A549 (cell line): ENCODE results near the gene NECTIN4.

Experiments
- BCL3 ChIP-seq: fragments of >200 bp; sonication (Bioruptor Twin); formaldehyde crosslinking; IDR thresholded peaks from 3 replicates; pipeline ENCODE4 v1.6.1; 2016
- CBX2 ChIP-seq: fragments of 200-600 bp; sonication (generic); IDR thresholded peaks from 2 replicates; pipeline ENCODE4 v1.6.1; 2016; ENCODE audit warnings: low read depth, mild to moderate bottlenecking, borderline replicate concordance
- CEBPB ChIP-seq, 2 experiments: fragments of >200 bp in 1 of 2; sonication (Bioruptor Twin) in 1 of 2; formaldehyde crosslinking in 1 of 2; IDR thresholded peaks; 2 replicates each; pipeline ENCODE4 v1.6.1; 2012 to 2016
- MAFK ChIP-seq: fragments of 450-650 bp; IDR thresholded peaks from 2 replicates; pipeline ENCODE4 v1.6.1; 2014; ENCODE audit not compliant: partially characterized antibody
- MAZ ChIP-seq: fragments of 150-350 bp; IDR thresholded peaks from 2 replicates; pipeline ENCODE4 v1.6.1; 2014; ENCODE audit warnings: antibody characterized with exemption, low read depth, low read length, borderline replicate concordance
- PBX3 ChIP-seq: IDR thresholded peaks from 2 replicates; pipeline ENCODE4 v1.6.1; 2012
- POLR2A ChIP-seq: IDR thresholded peaks from 2 replicates; pipeline ENCODE4 v1.6.1; 2012; ENCODE audit warnings: mild to moderate bottlenecking, low read length
- POLR2AphosphoS2 ChIP-seq: conservative IDR thresholded peaks from 2 replicates; pipeline ENCODE4 v1.6.1; 2012; ENCODE audit warnings: low read length, improper control_type of control experiment, inconsistent platforms
- RAD21 ChIP-seq, 2 experiments: fragments of >200 bp in 1 of 2; sonication (Bioruptor Twin) in 1 of 2; formaldehyde crosslinking in 1 of 2; IDR thresholded peaks in 1 of 2; conservative IDR thresholded peaks in 1 of 2; 2 replicates in 1 of 2; 3 replicates in 1 of 2; pipeline ENCODE4 v1.6.1; 2012 to 2018; ENCODE audit warnings: inconsistent platforms in 1 of 2
- REST ChIP-seq: fragments of 200-600 bp; sonication (generic); IDR thresholded peaks from 2 replicates; pipeline ENCODE4 v1.6.1; 2016; ENCODE audit warnings: antibody characterized with exemption, mild to moderate bottlenecking, moderate library complexity
- TF ChIP-seq, protein P1 (sequence below): fragments of >200 bp; sonication (Bioruptor Twin); formaldehyde crosslinking; IDR thresholded peaks from 3 replicates; pipeline ENCODE4 v1.5.1; 2016
- TF ChIP-seq, protein P2 (sequence below): fragments of 450-650 bp; IDR thresholded peaks from 2 replicates; pipeline ENCODE4 v1.6.1; 2014; ENCODE audit warnings: antibody characterized with exemption
- TF ChIP-seq, protein P3 (sequence below): IDR thresholded peaks from 2 replicates; pipeline ENCODE4 v1.6.1; 2012; ENCODE audit warnings: low read depth, borderline replicate concordance

- TF ChIP-seq, protein P1, sequence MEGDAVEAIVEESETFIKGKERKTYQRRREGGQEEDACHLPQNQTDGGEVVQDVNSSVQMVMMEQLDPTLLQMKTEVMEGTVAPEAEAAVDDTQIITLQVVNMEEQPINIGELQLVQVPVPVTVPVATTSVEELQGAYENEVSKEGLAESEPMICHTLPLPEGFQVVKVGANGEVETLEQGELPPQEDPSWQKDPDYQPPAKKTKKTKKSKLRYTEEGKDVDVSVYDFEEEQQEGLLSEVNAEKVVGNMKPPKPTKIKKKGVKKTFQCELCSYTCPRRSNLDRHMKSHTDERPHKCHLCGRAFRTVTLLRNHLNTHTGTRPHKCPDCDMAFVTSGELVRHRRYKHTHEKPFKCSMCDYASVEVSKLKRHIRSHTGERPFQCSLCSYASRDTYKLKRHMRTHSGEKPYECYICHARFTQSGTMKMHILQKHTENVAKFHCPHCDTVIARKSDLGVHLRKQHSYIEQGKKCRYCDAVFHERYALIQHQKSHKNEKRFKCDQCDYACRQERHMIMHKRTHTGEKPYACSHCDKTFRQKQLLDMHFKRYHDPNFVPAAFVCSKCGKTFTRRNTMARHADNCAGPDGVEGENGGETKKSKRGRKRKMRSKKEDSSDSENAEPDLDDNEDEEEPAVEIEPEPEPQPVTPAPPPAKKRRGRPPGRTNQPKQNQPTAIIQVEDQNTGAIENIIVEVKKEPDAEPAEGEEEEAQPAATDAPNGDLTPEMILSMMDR: no peak
- TF ChIP-seq POLR2AphosphoS2 (no peak), POLR2A (no peak), MAZ (no peak), CBX2 (no peak), MAFK (no peak), CEBPB (IDR thresholded peaks at IDR 0.05) (no peak), PBX3 (no peak), REST (no peak), RAD21 (conservative IDR thresholded peaks at IDR 0.05 in 1 of 2, IDR thresholded peaks at IDR 0.05 in 1 of 2) (no peak), BCL3 (no peak)
- TF ChIP-seq, protein P2, sequence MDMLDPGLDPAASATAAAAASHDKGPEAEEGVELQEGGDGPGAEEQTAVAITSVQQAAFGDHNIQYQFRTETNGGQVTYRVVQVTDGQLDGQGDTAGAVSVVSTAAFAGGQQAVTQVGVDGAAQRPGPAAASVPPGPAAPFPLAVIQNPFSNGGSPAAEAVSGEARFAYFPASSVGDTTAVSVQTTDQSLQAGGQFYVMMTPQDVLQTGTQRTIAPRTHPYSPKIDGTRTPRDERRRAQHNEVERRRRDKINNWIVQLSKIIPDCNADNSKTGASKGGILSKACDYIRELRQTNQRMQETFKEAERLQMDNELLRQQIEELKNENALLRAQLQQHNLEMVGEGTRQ: no peak
- TF ChIP-seq, protein P3, sequence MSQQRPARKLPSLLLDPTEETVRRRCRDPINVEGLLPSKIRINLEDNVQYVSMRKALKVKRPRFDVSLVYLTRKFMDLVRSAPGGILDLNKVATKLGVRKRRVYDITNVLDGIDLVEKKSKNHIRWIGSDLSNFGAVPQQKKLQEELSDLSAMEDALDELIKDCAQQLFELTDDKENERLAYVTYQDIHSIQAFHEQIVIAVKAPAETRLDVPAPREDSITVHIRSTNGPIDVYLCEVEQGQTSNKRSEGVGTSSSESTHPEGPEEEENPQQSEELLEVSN: no peak
Observed at GRCh38 chr1:161054805-161055204, 34.6 kb downstream of the NECTIN4 start.
